Peyer's patch (tissue), 4 donors: ENCODE results near the gene ATP9B. TPM values are rescaled to one million over a fixed set of nuclear protein-coding genes. Genes with fewer than 3 reads are reported as not detected.

ENCODE experiments used
- DNase-seq, 3 donors: peaks; one replicate each; pipeline ENCODE4 v3.0.0-alpha.2; 2017 to 2019
- H3K27ac ChIP-seq, 4 donors: fragments of 200-600 bp; sonication (generic); one replicate each; pipeline ENCODE4 v1.5.1; 2016 to 2019
- H3K27me3 ChIP-seq, 2 donors: fragments of 200-600 bp; sonication (generic); one replicate each; pipeline ENCODE4 v1.5.1; 2019
- H3K36me3 ChIP-seq, 3 donors: fragments of 200-600 bp; sonication (generic); one replicate each; pipeline ENCODE4 v1.5.1; 2016 to 2019
- H3K4me1 ChIP-seq, 4 donors: fragments of 200-600 bp; sonication (generic); one replicate each; pipeline ENCODE4 v1.5.1; 2016 to 2019
- H3K4me3 ChIP-seq, 4 donors: fragments of 200-600 bp; sonication (generic); 1 replicate in 3 of 4; 2 replicates in 1 of 4; pipeline ENCODE4 v1.5.1; 2016 to 2019; ENCODE audit warnings: mild to moderate bottlenecking in 1 of 4
- H3K9me3 ChIP-seq, 4 donors: fragments of 200-600 bp; sonication (generic); one replicate each; pipeline ENCODE4 v1.5.1; 2016 to 2019; ENCODE audit warnings: mild to moderate bottlenecking in 1 of 4
- POLR2A ChIP-seq, 2 donors: fragments of 450-650 bp; IDR thresholded peaks; one replicate each; pipeline ENCODE4 v1.5.1; 2017; ENCODE audit warnings: antibody characterized with exemption in 2 of 2, mild to moderate bottlenecking in 2 of 2, moderate library complexity in 2 of 2
- total RNA-seq, 4 donors: library from RNA; depleted of rRNA; stranded (reverse); fragments of >200 nt; gene quantifications; one replicate each; pipeline ENCODE4 v1.1.0, GENCODE V29; 2016
- TF ChIP-seq, protein P1 (sequence below), 6 experiments: fragments of 450-650 bp in 4 of 6; fragments of 200-600 bp in 2 of 6; sonication (generic) in 1 of 6; IDR thresholded peaks; one replicate each; pipeline ENCODE4 v1.5.1; 2017 to 2019; ENCODE audit warnings: antibody characterized with exemption in 6 of 6, mild to moderate bottlenecking in 3 of 6, moderate library complexity in 1 of 6

The ATP9B gene
- total RNA-seq, 4 donors from 2014 or later: 37.5 to 107 (median 61.9) TPM

DNA sequence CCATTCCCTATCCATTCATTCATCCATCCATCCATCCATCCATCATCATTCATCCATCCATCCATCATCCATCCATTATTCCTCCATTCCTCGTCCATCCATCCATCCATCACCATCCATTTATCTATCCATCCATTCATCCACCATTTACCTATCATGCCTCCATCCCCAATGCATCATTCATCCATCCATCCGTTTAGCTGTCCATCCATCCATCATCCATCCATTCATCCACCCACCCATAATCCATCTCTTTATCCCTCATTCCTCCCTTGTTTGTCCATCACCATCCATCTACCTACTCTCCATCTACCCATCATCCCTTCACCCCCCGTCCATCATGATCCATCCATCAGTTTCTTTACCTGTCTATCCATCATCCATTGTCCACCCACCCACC, 340.1 kb downstream of the ATP9B start:
- Histone ChIP-seq H3K9me3 (no peaks in the 10 kb centered on the region), H3K36me3 (peaks cover 0 to 11% (median 0%) of the 10 kb centered on the region in 3 donors), H3K27me3 (no peaks in the 10 kb centered on the region), H3K4me3 (no peak overlapping the region), H3K4me1 (peaks cover 0 to 19% (median 3%) of the 10 kb centered on the region in 4 donors), H3K27ac (no peak overlapping the region)
- TF ChIP-seq, protein P1, sequence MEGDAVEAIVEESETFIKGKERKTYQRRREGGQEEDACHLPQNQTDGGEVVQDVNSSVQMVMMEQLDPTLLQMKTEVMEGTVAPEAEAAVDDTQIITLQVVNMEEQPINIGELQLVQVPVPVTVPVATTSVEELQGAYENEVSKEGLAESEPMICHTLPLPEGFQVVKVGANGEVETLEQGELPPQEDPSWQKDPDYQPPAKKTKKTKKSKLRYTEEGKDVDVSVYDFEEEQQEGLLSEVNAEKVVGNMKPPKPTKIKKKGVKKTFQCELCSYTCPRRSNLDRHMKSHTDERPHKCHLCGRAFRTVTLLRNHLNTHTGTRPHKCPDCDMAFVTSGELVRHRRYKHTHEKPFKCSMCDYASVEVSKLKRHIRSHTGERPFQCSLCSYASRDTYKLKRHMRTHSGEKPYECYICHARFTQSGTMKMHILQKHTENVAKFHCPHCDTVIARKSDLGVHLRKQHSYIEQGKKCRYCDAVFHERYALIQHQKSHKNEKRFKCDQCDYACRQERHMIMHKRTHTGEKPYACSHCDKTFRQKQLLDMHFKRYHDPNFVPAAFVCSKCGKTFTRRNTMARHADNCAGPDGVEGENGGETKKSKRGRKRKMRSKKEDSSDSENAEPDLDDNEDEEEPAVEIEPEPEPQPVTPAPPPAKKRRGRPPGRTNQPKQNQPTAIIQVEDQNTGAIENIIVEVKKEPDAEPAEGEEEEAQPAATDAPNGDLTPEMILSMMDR (IDR thresholded peaks at IDR 0.05): no peak
- TF ChIP-seq POLR2A (IDR thresholded peaks at IDR 0.05): no peak
- DNase-seq: no peak

GRCh38 chr18:79410171-79410641, 341.0 kb downstream of the ATP9B start:
- peaks cover 0 to 11% (median 0%) of the 10 kb centered on the region in 3 donors for H3K36me3 ChIP-seq
- no peaks in the 10 kb centered on the region for H3K27me3 ChIP-seq
- no peaks in the 10 kb centered on the region for H3K9me3 ChIP-seq
- H3K27ac ChIP-seq: no peak overlapping the region
- H3K4me1 ChIP-seq: peaks cover 0 to 12% (median 2%) of the 10 kb centered on the region in 4 donors
- TF ChIP-seq, protein P1 (IDR thresholded peaks at IDR 0.05): no peak
- no peak for TF ChIP-seq POLR2A (IDR thresholded peaks at IDR 0.05)
- DNase-seq: no peak
- no peak overlapping the region for H3K4me3 ChIP-seq

DNA sequence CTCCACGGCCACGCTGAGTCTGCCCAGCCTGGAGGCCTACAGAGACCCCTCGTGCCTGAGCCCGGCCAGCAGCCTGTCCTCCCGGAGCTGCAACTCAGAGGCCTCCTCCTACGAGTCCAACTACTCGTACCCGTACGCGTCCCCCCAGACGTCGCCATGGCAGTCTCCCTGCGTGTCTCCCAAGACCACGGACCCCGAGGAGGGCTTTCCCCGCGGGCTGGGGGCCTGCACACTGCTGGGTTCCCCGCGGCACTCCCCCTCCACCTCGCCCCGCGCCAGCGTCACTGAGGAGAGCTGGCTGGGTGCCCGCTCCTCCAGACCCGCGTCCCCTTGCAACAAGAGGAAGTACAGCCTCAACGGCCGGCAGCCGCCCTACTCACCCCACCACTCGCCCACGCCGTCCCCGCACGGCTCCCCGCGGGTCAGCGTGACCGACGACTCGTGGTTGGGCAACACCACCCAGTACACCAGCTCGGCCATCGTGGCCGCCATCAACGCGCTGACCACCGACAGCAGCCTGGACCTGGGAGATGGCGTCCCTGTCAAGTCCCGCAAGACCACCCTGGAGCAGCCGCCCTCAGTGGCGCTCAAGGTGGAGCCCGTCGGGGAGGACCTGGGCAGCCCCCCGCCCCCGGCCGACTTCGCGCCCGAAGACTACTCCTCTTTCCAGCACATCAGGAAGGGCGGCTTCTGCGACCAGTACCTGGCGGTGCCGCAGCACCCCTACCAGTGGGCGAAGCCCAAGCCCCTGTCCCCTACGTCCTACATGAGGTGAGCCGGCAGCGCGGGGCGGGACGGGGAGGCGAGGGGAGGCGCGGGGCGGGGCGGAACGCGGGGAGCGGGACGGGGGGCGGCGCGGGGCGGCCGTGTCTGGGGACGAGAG, 341.8 kb downstream of the ATP9B start:
- DNase-seq: peak in 1 of 3 donors; percentile 33
- no peak for TF ChIP-seq POLR2A (IDR thresholded peaks at IDR 0.05)
- TF ChIP-seq, protein P1 (IDR thresholded peaks at IDR 0.05): no peak
- Histone ChIP-seq H3K27me3 (no peaks in the 10 kb centered on the region), H3K36me3 (peaks cover 0 to 11% (median 0%) of the 10 kb centered on the region in 3 donors), H3K9me3 (no peaks in the 10 kb centered on the region), H3K4me1 (peaks cover 0 to 9% (median 0%) of the 10 kb centered on the region in 4 donors), H3K4me3 (no peak overlapping the region), H3K27ac (no peak overlapping the region)

DNA sequence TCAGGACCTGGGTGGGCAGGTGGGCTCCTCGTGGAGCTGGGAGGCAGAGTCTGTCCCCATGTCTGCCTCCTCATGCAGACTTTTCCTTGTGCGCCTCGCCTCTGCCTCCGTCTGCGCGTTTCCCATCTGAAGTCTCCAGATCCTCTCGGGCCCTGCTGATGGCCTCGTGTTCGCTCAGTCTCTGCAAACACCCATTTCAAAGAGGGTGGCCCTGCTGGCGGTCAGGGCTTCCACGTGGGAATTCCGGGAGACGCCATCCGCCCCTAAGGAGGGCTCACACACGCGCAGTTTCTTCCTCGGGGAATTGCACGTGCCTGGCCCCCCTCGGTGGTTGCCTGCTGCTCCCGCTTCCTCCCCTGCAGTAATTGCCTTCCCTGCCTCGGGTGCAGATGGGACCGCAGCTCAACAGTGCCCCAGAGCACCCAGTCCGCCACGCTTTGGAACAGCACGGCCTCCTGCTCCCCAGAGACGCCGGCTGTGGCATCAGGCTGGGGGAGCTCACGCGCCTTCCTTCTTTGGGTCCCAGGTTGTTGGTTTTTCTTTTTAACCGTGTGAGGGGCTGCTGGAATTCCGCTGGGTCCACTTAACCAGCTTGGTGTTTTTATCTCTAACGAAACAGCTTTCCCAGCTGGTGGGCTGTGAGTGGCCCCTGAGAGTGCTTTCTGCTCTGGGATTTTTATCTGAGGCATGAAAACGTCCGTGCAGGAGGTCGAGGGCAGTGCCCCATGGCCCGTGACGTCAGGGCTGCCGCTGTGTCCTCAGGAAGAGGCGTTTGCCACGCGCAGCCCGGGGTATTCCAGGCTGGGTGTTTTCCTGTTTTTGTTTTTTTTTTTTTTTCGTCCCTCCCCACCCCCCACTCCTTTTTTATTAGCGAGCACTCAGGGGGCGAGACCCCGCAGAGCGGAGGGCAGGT, 342.7 kb downstream of the ATP9B start:
- DNase-seq: peak in 1 of 3 donors; percentile 26
- TF ChIP-seq, protein P1 (IDR thresholded peaks at IDR 0.05): no peak
- no peak for TF ChIP-seq POLR2A (IDR thresholded peaks at IDR 0.05)
- H3K4me3 ChIP-seq: no peak overlapping the region
- H3K27ac ChIP-seq: no peak overlapping the region
- no peaks in the 10 kb centered on the region for H3K27me3 ChIP-seq
- no peaks in the 10 kb centered on the region for H3K9me3 ChIP-seq
- peaks cover 0 to 2% (median 0%) of the 10 kb centered on the region in 4 donors for H3K4me1 ChIP-seq
- peaks cover 0 to 11% (median 0%) of the 10 kb centered on the region in 3 donors for H3K36me3 ChIP-seq

DNA sequence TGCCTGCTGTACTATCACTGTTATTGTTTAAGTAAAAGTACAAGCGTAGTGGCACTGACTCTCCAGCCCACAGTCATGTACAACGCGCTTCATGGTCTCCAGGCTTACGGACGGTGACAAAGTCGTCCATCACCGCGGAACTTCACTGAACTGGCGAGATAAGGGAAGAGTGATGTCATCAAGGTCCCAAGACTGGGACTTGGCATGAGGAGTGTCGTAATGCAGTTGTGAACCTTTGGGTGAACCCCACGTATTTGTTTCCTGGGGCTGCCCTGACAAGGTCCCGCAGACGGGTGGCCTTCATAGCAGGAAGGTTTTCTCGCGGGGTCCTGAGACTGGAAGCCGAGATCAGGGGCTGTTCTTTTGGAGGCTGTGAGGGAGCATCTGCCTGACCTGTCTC, 343.8 kb downstream of the ATP9B start:
- DNase-seq: no peak
- Histone ChIP-seq H3K27me3 (no peaks in the 10 kb centered on the region), H3K27ac (no peak overlapping the region)

More for the DNA sequence above, 343.8 kb downstream of the ATP9B start:
- Histone ChIP-seq H3K9me3 (no peaks in the 10 kb centered on the region), H3K36me3 (peaks cover 0 to 11% (median 0%) of the 10 kb centered on the region in 3 donors), H3K4me1 (no peaks in the 10 kb centered on the region), H3K4me3 (no peak overlapping the region)
- no peak for TF ChIP-seq POLR2A (IDR thresholded peaks at IDR 0.05)
- TF ChIP-seq, protein P1 (IDR thresholded peaks at IDR 0.05): no peak
